T-helper 1 cell treated with Interleukin-12 subunit alpha and Interleukin-12 subunit beta and Interleukin-4 antibody, amounts not matched to agents 30 ng/mL and 1 ng/mL, for 36 hours (primary cell): ENCODE data around the gene TESK2. TPM values are rescaled to one million over a fixed set of nuclear protein-coding genes. Genes with fewer than 3 reads are reported as not detected.
"Not testable (repeated sequence)": the region's sequence is repeated elsewhere in the genome, so short reads cannot be mapped to it uniquely, and the experiment has no call there.

Experiments used
- intact Hi-C: fragments of 100-400 bp; cut with micrococcal nuclease; formaldehyde crosslinking; loops from one replicate; pipeline ENCODE4 v1.15.1; 2024
- total RNA-seq: library from RNA; stranded (reverse); gene quantifications from 2 replicates; pipeline ENCODE4 v1.2.3, GENCODE V29; 2022

TESK2 gene
- total RNA-seq, 1 donor from 2014 or later = 2.8 TPM

GRCh38 chr1:45478121-45478814, 12.7 kb downstream of the TESK2 start:
- intact Hi-C loops = no loop called here

- intact Hi-C loops = no loop called here
These were observed 13.3 kb downstream of the TESK2 start for GRCh38 chr1:45477646-45478045.

DNA sequence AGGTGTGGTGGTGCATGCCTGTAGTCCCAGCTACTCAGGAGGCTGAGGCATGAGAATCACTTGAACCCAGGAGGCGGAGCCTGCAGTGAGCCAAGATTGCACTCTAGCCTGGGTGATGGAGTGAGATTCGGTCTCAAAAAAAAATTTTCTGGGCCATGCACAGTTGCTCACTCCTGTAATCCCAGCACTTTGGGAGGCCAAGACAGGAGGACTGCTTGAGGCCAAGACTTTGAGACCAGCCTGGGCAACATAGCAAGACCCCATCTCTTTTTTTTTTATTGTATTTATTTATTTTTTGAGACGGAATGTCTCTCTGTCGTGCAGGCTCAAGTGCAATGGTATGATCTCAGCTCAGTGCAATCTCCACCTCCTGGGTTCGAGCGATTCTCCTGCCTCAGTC, 16.8 kb downstream of the TESK2 start:
- intact Hi-C loops = not testable (repeated sequence)

DNA sequence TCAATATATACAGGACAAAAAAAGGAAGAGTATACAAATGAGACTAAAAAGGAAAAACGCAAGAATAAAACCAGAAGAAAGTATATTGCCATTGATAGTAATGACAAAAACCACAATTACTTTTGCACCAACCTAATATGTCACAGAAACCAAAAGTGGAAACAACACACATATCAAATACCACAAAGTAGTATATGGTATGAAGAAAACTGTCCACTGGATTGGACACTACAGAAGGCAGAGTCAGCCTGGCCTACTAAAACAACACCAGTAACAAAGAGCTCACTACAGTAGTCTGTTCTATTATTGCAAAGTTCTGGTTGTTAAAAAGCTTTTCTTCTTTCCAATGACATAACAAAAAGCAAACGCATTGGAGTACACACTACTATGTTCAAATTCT, 17.7 kb downstream of the TESK2 start:
- intact Hi-C loops = no loop called here

DNA sequence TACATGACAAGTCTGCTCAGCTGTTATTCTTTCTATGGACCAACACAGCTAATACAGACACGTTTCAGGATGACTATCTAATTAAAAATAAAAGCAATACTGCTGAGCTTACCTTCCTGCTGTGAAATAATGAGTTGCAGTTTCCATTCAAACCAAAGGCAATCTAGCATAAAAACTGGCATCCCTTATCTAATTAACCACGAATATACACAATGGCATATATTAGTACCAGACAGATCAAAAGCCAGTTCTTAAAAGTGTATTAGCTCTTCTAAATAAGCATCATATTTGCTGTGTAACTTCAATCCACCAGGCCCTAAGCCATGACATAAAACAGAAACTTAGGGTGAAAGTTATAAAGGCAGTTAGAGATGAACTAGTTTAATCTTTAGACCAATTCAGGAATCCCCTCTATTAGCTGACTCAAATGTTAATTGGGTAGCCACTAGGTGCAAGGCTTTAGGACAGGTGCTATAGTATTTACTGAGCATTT, 20.6 kb downstream of the TESK2 start:
- intact Hi-C loops = no loop called here

DNA sequence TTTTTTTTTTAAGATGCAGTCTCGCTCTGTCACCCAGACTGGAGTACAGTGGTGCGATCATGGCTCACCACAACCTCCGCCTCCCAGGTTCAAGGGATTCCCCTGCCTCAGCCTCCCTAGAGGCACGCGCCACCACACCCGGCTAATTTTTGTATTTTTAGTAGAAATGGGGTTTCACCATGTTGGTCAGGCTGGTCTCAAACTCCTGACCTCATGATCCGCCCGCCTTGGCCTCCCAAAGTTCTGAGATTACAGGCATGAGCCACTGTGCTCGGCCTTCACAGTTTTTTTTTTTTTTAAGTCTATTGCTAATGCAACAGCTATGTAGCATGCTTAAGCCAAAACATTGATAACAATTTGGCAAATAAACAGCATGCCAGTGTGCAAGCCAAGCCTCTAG, 23.6 kb downstream of the TESK2 start:
- intact Hi-C loops = not testable (repeated sequence)

DNA sequence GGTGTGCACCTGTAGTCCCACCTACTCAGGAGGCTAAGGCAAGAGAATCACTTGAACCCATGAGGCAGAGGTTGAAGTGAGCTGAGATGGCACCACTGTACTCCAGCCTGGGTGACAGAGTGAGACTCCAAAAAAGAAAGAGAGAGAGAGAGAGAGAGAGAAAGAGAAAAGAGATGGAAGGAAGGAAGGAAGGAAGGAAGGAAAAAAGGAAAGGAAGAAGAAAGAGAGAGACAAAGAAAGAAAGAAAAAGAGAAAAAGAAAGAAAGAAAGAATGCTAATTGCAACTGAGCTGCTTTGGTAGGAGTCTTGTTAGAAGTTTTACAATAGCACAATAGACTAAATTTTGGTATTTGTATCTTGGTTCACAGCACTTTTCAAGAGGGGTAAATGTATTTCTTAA, 25.7 kb downstream of the TESK2 start:
- intact Hi-C loops = no loop called here

DNA sequence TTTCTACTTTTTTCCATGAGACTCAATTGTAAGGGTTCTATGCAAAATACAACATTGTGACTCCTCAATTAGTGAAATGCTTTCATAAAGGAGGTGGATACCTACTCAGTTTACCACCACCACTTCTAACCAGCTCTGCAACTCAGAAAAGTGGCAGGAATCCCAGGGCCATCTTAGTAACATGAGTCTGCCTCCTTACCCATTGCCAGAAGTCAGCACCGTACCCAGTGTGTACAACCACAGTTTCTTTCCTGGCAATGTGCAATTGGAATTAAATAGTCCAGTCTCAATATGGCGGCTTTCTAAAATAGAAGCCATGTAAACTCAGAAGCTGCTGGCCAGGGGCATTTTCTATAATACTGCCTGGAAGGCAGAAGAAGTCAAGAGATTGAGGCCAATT, 32.1 kb downstream of the TESK2 start:
- intact Hi-C loops = no loop called here

- intact Hi-C loops = no loop called here
These were observed 34.4 kb downstream of the TESK2 start for GRCh38 chr1:45456531-45456930.

- intact Hi-C loops = no loop called here
These were observed 35.8 kb downstream of the TESK2 start for GRCh38 chr1:45455162-45455561.

GRCh38 chr1:45454464-45454863, 36.5 kb downstream of the TESK2 start:
- intact Hi-C loops = no loop called here

- intact Hi-C loops = no loop called here
These were observed 38.5 kb downstream of the TESK2 start for GRCh38 chr1:45452503-45452902.

- intact Hi-C loops = no loop called here
These were observed 42.6 kb downstream of the TESK2 start for GRCh38 chr1:45448357-45448756.

DNA sequence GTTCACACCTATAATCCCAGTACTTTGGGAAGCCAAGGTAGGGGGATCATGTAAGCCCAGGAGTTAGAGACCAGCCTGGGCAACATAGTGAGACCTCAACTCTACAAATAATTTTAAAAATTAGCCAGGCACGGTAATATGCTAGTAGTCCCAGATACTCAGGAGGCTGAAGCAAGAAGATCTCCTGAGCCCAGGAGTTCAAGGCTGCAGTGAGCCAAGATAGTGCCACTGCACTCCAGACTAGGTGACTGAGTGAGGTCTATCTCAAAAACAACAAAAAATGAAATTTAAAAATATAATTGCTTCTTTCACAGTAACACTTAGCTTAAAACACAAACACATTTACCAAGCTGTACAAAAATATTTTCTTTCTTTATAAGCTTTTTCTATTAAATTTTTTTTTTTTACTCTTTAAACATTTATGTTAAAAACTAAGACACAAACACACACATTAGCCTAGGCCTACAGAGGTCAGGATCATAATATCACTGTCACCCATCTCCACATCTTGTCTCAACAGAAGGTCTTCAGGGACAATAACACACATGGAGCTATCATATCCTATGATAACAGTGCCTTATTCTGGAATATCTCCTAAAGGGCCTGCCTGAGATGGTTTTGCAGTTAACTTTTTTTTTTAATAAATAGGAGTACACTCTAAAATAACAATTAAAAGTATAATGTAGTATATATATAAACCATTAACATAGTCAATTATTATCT, 43.9 kb downstream of the TESK2 start:
- intact Hi-C loops = no loop called here

DNA sequence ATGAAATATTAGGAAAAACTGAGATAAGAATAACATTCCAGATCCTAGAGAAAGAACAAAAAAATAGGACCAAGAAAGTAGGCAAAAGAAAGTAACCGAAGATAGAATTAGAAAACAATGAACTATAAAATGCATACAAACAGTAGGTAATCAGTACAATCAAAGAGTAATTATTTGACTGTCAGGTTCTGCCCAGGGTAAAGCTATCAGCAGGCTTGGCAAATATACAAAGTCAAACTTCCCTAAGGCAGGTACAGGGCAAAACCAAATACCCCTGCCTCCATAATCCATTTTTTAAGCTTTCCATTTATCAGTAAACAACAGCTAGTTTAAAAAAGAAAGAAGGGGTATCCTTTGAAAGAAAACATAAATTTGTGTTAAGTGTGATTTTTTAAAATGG, 44.4 kb downstream of the TESK2 start:
- intact Hi-C loops = no loop called here

DNA sequence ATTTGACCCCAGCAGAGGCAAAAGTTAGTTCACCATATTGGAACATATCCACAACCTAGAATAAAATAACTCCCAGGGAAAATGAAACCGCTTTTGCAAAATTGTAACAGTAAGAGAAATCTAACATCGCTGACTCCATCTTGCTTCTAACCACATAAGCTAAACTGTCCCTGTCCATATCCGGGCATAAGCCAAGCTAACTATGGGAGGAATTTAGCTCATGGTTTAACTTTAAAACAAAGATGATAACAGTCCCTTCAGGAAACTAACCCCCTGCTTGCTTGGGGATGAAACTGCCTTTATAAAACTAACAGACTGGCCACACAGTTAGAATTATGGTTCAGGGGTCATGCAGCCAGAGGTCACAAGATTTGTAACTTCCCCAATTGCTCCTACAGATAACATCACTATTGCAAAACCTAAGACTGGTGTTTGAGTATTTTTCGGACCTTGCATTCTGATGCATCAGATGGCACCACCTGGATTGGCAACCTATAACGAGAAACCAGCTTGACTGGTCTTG, 46.3 kb downstream of the TESK2 start:
- intact Hi-C loops = no loop called here

DNA sequence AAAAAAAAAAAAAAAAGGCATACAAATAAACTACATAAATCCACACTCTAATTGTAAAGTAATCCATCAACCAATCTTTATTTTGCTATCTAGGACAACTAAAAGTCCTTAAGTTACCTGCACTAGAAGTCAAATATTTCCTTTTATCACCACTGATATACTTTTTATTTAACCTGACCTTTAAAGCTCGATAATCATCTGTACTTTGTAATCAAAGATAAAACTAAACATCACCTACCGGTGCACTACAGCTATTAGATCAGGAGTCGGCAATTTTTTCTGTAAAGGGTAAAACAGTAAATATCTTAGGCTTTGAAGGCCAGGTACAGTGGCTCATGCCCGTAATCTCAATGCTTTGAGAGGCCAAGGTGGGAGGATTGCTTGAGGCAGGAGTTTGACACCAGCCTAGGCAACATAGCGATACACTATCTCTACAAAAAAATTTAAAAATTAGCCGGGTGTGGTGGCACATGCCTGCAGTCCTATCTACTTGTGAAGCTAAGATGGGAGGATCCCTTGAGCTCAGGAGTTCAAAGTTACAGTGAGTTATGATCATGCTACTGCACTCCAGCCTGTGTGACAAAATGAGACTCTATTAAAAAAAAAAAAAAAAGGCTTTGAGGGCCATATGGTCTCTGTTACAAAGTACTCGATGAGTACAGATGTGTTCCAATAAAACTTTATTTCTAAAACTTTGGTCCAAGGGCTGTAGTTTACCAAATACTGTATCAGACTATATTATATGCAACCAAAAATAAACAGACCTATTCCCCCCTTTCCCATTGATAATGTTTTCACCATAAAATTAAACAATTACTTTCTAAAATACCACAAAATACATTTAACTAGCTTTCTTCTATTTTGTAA, 47.1 kb downstream of the TESK2 start:
- intact Hi-C loops = no loop called here

GRCh38 chr1:45442272-45442671, 48.7 kb downstream of the TESK2 start:
- intact Hi-C loops = no loop called here

DNA sequence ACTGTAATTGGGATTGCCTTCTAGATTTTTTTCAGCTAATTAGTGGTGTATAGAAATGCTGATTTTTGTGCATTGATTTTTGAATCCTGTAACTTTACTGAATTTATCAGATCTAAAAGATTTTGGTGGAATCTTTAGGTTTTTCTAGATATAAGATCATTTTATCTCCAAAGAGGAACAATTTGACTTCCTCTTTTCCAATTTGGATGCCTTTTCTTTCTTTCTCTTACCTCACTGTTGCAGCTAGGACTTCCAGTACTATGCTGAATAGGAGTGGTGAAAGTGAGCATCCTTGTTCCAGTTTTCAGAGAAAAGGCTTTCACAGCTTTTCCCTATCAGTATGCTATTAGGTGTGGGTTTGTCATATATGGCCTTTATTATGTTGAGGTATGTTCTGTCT, 53.6 kb downstream of the TESK2 start:
- intact Hi-C loops = no loop called here

- intact Hi-C loops = no loop called here
These were observed 60.5 kb downstream of the TESK2 start for GRCh38 chr1:45430490-45430889.

GRCh38 chr1:45429561-45430159, 61.3 kb downstream of the TESK2 start:
- intact Hi-C loops = no loop called here
